ENCODE measurements around the gene FAM78A.
A peak's percentile ranks its signal among the peaks of the same experiment; 100 is the strongest.
"Not testable (repeated sequence)": the region's sequence is repeated elsewhere in the genome, so short reads cannot be mapped to it uniquely, and the experiment has no call there.

FAM78A gene

DNA sequence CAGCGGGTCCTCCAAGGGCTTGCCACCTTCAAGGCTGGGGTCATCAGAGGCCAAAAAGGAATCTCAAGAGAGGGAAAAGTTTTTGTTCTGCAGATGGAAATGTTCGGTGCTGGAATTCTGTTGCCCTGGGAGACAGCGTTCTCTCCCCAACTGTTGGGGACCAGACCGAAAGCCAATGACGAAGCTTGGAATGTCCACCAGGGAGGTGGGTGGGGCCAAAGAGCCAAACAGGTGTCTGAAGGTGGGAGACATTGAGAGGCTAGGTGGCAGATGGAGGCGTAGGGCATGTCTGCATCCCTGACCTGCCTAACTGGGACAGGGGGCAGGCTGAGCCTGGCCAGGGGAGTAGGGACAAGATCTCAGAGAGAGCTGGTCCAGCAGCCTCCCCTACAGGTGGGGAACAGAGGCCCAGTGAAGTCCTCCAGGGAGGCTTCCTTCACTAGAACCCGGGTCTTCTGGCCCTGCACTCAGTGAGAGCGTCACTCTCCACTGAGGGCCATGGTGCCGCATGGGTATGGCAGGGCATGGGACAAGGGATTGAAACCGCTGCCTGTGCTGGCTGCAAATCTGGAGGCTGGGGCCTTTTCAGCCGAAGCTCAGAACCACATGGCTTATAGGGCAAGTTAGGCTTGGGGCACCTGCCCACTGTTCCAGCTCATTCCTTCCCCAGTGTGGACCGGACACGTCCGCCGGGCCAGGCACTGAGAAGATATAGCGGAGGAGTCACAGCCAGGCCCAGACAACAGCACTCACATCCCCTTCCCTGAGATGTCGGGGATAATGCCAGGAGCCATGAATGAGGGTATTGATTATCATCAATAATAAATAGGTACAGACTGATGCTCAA, 5.0 kb upstream of the FAM78A start:
- DNase-seq (ENCODE audit: low spot score): no peak

DNA sequence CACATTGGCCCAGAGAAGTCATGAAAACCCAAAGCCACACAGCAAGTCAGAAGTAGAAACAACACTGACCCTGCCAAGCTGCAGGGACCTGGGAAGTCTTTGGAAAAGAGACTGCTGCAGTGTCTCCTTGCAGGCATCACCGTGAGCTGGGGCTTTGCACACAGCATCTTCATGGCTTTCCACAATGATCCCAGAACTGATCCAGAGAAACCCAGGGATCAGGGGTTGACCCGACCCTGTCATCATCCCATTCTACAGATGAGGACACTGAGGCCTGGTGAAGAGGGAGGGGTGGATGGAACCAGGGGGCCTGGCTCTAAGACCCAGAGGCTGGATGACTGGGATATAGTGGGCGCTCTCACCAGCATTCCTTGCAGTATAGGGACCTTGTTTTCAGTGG, 4.3 kb upstream of the FAM78A start:
- DNase-seq (ENCODE audit: low spot score): no peak

DNA sequence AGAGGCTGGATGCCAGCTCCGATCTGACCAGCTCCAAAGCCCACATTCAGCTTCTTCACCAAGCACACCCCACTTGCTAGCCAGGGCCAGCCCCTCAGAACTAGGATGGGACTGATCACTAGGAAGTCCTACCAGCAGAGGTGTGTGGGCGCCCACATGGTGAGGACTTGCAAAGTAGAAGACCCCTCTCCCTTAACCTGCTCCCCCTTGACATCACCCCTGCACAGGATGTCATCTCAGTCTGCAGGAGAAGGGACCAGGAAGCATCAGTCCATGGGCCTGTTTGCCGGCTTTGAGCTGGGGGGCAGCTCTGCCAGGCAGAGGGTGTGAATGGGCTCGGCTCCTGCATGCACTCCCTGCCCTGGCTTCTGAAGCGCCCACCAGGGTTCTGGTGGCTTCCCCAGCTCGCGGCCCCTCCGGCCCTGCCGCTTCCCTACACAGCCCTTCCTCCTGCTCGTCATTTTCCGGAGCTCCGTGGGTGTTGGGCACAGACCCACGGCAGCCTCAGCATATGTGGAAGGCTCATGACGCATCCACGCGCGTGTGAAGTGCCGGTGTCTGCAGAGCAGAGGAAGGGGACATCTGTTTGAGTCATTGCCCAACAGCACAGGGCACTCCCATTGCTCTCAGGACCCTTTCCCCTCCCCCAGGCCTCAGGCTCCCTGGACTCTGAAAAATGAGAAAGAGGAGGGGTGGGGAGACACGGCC, 3.7 kb upstream of the FAM78A start:
- no peak for DNase-seq (ENCODE audit: low spot score)

DNA sequence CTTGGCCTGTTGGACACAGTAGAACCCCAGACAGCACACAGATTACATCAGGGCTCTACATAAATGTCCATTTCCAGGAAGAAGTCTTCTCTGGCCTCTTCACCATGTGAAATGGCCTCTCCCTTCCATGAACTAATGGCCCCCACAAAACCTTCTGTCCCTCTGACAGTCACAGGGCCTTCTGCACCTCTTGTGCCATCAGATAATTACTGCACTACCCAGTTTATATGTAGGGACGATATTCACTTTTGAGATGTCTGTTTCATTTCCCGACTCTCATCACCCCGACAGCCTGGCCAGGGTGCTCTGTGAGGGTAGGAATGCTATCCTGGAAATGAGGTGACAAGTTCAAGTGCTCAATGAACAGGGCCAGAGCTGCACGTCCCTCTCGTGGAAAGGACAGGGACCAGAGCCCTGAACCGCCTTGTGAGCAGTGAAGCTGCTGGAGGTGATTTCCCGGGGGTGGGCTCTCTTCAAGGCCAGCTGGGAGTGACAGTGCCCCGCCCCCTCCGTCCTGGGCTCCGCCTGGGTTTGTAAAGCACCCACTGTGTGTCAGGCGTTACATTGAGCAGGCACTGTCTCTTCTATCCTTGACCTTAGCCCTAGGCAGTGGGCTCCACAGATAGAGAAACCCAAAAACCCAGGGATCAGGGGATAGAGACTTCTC, 3.0 kb upstream of the FAM78A start:
- DNase-seq (ENCODE audit: low spot score): no peak

DNA sequence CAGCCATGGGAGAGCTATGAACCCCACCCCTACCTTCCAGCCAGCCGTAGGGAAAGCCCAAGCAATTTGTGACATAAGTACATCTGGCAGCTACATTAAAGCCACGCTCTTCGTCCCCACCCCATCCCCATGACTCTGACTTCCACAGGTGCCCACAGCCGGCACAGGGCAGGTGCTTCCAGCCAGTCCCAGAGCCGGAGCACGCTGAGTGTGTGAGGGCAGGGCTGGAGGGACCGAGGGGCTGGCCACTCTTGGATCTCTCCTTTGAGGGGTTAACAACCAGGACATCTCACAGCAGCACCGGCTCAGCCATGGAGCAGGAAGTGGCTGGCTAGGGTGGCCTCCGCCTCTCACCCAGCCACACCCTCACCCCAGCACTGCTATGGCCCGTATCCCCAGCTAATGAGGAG, 2.4 kb upstream of the FAM78A start:
- no peak for DNase-seq (ENCODE audit: low spot score)

DNA sequence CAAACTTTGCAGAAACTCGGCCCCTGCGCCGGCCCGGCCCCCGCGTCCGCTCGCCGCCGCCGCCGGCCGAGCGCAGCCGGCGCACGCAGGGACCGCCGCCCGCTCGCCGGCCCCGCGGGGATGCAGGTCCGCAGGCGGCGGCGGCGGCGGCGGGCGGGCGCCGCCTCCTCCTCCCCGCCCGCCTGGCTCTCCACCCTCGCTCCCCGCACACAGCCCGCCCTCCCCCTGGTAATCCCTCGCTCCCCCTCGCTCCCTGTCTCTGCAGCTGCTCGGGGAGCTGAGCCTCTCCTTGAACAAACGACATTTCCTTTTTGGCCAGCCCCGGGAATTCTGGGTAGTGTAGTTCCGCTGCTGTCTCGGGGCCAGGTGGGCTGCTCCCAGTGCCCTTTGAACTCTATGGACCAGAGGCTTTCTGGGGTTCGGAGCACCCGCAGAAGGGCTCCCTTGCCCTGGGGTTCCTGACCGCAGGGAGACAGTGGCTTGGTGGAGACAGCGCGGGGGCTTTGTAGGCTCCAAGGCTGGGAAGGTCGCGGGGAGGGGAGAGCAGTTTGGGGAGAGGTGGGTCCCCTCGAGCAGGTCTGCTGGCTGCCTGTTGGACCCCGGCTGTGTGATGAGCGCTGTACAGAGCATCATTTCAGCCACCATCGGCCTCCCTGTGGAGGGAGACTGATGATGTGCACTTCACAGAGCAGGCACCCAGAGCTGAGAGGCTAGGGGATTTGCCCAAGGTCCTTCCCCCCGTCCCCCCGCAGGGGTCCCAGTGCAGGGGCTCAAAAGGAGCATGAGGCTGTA, 1.8 kb upstream of the FAM78A start:
- DNase-seq (ENCODE audit: low spot score): peak; percentile 99

DNA sequence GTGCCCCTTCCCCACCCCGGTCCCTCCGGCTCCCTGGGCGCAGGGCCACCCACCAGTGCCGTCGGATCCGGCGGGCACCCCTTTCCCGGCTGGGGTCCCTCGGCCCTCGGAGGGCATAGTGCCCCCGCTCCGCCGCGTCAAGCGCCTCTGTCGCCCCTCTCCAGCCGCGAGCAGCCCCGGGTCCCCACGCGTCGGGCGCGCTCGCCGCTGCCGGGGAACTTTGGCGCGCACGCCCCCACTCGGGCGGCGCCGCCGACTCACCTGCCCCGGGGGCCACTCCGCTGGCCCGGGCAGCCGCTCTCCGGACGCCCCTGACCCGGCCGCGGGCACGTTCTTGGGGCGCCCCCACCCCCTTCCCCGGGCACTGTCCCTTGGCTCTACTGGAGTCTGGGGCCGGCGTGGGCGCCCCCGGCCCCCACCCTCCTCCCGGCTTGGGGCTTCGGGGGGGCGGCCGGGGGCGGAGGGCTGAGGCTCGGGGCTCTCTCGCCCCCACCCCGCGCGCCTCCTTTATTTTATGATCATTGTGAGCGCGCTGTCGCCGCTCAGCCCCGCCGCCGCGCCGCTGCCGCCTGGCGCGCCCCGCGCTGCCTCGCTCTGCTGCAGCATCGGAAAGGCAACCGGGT, 1.1 kb upstream of the FAM78A start:
- DNase-seq (ENCODE audit: low spot score): peak; percentile 47

DNA sequence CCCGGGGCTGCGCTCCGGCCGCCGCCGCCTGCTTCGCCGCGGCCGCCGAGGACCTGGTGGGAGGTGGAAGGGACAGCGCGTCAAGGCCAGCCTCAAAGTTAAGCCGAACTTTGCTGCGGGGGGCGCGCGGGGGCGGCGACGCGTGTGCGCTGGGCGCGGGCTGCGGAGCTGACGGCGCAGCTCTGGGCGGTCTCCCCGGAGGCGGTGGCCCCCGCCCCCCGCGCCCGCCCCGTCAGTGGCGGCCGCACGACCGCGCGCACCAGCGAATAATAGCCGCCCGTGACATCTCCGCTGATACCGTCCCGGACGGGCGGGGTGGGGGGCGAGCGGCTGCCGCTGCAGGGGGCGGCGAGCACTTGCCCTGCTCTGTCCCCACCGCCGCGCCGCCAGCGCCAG, 579 bp upstream of the FAM78A start:
- peak; percentile 54 for DNase-seq (ENCODE audit: low spot score)

DNA sequence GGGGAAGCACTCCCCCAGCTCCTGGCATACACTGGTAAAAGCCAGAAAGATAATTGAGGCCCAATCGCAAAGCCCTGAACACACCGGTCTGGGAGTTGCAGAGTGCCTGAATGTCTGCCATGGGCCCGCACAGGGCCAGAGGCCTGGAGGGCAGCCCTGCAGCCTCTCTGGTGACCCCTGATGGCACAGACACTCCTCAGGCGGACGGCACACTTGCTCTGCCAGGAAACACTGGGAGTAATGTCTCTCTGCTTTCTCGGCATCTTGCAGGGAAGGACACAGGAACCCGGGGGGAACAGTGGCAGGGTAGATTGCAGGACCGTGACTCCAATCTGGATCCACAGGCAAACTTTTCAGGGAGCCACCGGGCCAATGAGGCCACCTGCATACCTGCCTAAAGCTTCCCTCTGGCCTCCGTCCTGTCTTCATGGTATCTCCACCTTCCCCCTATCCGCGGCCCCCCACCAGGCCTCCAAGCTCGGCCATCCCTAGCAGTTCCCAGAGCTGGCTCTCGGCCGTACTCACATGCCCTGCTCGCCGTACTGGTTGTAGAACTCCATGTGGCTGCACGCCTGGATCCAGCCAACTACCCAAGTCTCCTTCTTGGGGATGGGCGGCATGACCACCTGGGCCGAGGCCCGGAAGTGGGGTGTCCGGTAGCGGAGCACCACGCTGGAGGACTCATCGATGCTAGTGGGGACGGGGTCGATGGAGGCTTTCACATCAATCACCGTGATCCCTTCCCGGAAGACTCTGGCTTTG, 797 bp downstream of the FAM78A start:
- DNase-seq (ENCODE audit: low spot score): peak; percentile 66

DNA sequence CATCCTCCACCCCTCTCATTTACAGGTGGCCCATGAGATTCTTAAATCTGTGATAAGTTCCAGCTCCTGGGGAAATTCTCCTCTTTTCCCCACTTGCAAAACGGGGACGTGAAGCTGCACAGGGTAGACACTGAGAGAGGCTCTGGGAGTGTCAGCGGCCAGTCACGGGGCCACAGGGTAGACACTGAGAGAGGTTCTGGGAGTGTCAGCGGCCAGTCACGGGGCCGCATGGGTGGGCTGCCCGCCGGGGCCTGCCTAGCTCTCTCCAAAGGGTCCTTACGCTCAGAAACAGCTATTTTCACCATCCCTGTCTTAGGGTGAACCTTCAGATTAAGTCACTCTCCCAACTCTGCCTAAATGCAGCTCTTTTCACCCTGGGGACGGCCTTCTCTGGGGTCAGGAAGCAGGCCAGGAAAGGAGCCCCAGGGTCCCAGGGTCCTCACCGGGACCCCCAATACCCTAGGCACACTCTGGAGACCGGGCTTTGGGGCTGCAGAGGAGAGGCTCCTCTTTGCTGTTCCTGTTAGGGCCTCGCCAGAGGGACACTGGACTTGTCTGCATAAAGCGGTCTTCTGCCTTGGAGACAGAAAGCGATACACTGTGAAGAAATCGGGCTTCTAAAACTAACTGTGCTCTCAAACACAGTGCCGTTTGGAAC, 1.5 kb downstream of the FAM78A start:
- DNase-seq (ENCODE audit: low spot score): no peak

DNA sequence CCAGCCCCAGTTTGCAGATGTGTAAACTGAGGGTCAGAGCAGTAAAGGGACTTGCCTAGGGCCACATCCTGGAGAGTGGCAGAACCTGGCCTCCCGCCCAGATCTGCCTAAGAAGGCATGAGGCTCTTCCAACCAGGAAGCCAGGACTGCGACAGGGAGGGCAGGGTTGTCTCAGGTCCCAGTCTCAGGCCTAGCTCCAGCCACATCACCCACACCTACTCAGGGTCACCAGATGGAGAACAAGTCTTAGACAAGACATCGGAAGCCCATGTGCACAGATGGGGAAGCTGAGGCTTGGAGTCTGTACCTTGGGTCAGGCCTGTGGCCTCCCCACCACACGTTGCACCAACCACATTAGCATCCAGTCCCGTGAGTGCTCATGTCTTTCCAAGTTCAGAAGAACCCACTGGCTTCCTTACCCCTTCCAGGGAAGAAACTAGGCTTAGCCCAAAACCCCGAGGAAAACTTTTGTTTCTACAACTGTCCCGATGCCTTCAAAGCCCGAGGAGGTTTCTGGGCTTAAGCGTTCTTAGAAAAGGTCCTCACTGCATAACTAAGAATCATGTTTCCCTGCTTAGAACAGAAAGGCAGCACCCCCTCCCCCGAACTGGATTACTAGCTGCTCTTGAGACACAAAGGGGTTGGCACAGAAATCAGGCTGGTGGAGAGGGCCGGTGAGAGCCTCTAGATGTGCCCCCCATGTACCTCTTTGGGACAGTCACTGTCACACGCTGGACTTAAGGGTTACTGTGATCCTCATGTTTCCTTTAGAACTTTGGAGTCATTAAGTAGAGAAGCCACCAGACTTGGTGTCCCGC, 2.2 kb downstream of the FAM78A start:
- no peak for DNase-seq (ENCODE audit: low spot score)

DNA sequence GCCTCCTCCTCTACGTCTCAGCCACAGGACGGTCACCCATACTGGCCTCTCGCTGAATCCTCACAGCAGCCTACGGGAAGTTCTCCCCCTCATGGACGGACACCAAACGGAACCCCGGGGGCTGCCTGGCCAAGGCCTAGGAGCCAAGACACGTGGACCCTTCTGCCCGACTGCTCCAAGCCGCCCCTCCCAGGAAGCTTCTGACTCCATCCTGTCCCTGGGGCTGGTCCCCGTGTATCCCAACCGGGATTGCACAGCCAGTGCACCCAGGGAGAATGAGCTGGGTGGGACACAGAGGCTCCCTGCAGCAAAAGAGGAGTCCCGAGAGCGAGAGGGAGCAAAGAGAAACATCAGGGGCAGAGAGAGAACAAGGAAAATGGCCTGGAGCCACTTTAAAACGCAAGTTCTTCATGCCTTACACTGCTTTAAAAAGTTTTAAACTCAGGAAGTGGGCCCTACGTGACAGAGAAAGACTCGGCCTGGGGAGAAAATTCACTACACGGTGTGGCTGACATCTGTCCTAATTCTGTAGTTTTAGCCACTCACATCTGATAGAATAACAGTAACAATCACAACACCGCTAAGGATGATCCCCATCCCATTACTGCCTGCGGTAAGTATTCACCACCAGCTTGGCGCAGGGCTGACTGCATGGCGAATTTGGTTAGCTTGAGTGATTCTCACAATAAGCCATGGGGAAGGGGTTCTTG, 3.0 kb downstream of the FAM78A start:
- no peak for DNase-seq (ENCODE audit: low spot score)

DNA sequence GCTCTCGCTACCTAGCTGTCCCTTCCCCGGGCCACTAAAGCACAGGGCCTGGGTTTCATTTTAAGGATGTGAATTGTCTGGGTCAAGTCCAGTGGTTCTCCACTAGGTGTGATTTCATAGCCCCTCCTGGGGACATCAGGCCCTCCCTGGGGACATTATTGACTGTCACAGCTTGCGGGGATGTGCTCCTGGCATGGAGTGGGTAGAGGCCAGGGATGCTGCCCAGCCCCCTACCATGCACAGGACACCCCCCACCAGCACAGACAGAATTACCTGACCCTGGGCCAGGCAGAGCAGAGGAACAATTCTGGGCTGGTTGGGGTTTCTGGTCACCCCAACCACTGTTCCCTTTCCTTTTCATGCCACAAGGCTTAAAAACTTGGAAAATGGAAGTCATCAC, 4.1 kb downstream of the FAM78A start:
- no peak for DNase-seq (ENCODE audit: low spot score)

DNA sequence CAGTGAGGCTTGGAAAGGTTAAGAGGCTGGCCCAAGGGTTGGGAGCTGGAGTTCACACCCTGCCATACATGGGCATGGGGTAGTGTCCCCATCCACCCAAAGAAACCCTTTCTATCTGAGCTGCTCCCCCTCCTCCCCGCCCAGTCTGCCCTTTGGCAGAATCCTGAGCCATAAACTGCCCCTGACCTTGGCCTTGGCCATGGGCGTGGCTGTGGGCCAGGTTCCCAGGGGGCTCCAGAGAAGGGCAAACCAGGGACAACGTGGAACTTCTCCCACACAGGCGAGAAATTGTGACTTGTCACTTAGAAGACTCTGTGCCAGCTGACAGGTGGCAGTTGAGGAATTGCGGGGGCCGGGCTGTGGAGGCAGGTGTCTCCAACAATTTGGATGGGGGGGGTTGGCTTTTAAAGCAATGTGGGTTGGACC, 4.8 kb downstream of the FAM78A start:
- DNase-seq (ENCODE audit: low spot score): no peak

DNA sequence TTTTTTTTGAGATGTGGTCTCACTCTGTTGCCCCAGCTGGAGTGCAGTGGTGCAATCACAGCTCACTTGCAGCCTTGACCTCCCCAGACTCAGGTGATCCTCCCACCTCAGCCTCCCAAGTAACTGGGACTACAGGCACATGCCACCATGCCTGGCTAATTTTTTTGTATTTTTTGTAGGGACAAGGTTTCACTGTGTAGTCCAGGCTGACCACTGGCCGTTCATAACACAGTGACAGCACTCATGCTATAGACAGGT, 5.4 kb downstream of the FAM78A start:
- not testable (repeated sequence) for DNase-seq (ENCODE audit: low spot score)

DNA sequence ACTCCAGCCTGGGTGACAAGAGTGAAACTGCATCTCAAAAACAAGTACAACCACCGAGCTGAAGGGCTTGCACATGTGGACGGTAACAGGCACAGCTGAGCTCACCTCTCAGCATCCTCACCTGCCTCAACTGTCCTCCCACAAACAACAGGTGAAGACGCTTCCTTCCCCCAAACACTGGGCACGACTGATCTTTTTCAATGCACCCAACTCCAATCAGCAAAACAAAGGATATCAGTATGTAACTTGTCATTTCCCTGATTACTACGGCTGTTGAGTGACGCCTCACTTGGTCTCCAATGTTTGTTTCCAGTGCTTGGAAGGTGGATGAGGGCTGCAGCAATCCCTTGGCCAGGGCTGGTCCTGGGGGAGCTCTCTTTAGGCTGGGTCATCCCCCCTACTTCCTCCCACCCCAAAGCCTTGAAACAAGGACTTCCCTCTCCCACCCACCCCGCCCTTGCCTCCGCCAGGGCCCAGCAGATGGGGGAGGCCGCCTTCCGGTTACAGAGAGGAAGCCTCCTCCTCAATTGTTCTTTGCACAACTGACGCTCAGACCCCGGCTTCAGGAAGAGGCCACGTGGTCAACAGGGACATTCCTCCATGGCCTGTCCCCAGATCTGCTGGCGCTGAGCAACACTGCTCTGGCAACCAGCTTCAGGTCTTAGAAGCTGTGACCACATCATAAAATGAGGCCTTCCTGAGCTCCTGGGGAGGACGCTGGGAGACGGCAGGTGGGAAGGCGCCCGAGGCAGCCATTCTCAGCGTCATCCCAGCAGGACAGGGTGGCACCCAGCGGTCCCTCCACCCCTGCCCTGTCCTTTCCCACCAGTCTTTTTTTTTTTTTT, 5.9 kb downstream of the FAM78A start:
- DNase-seq (ENCODE audit: low spot score): no peak

DNA sequence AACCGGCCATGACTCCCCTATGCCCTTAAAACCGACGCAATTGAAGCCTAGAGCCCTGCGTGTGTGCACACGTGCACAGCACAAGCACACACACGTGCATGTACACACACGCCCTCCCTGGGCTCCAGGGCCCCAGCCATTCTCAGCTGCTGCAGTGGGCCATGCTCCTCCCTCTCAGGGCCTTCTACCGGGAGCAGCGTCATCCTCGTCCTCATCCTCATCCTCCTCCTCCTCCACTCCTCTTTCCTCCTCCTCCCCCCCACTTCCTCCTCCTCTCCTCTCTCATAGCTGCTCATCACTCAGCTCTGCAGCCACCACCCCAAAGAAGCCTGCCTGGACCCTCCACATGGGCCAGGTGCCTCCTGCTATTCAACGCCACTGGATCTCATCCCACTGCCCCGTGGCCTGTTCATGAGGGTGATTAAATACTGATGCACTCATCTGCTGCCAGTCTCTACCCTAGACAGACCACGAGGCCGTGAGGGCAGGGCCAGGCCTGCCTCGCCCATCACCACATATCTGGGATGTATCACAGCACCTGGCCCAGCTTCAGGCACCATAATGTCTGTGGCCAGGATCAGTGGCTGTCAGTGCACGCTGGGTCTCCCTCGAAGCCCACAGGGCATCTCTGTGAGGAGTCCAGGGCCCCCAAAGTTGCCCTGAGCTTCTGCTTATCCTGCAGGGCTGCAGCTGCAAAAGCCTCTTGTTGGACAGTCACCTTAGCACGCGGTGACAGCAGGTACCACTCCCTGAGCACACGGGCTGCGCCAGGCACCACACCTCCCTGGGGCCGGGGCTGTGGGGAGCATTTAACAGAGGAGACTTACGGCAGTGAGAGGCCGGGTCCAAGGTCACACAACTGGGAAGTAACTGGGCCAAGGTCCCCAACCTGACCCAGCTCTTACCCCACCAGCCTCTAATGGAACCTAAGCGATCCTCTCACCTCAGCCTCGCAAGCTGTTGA, 9.8 kb downstream of the FAM78A start:
- DNase-seq (ENCODE audit: low spot score): no peak

All from HuH-7 (cell line).